ENCODE results near the gene TBCK.

GRCh38 chr4:106034751-106035150 lies 281.3 kb downstream of the TBCK start:
- TF ChIP-seq, protein P1, sequence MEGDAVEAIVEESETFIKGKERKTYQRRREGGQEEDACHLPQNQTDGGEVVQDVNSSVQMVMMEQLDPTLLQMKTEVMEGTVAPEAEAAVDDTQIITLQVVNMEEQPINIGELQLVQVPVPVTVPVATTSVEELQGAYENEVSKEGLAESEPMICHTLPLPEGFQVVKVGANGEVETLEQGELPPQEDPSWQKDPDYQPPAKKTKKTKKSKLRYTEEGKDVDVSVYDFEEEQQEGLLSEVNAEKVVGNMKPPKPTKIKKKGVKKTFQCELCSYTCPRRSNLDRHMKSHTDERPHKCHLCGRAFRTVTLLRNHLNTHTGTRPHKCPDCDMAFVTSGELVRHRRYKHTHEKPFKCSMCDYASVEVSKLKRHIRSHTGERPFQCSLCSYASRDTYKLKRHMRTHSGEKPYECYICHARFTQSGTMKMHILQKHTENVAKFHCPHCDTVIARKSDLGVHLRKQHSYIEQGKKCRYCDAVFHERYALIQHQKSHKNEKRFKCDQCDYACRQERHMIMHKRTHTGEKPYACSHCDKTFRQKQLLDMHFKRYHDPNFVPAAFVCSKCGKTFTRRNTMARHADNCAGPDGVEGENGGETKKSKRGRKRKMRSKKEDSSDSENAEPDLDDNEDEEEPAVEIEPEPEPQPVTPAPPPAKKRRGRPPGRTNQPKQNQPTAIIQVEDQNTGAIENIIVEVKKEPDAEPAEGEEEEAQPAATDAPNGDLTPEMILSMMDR (IDR thresholded peaks at IDR 0.05): no peak
- TF ChIP-seq POLR2A (IDR thresholded peaks at IDR 0.05): no peak
